AML-193 (cell line): Measurements from ENCODE around the gene UMPS.
"Not testable (repeated sequence)": the region's sequence is repeated elsewhere in the genome, so short reads cannot be mapped to it uniquely, and the experiment has no call there.

Experiments used
- DNase-seq, 2 experiments: peaks; one replicate each; lab custom pipeline; 2025; lab: John Stamatoyannopoulos, UW

The UMPS gene

DNA sequence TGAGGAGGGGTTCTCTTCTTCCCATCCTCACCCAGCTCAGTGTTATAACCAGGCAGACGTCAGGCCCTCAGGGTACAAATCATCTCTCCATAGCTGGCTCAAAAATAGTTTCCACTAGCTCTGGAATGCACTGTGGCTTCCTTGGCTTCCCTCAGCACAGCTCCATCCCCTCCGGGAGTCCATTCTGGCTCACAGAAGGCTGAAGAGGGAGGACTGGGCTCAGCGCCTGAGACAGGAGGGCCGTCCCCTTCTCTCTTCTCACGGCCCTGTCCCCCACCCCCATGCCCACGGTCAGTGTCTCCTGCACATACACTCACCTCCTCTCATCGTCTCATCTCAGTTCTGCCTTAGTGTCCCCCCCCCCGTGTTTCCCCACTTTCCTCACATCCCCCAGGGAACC is 50.1 kb downstream of the UMPS start:
- DNase-seq, result no peak

DNA sequence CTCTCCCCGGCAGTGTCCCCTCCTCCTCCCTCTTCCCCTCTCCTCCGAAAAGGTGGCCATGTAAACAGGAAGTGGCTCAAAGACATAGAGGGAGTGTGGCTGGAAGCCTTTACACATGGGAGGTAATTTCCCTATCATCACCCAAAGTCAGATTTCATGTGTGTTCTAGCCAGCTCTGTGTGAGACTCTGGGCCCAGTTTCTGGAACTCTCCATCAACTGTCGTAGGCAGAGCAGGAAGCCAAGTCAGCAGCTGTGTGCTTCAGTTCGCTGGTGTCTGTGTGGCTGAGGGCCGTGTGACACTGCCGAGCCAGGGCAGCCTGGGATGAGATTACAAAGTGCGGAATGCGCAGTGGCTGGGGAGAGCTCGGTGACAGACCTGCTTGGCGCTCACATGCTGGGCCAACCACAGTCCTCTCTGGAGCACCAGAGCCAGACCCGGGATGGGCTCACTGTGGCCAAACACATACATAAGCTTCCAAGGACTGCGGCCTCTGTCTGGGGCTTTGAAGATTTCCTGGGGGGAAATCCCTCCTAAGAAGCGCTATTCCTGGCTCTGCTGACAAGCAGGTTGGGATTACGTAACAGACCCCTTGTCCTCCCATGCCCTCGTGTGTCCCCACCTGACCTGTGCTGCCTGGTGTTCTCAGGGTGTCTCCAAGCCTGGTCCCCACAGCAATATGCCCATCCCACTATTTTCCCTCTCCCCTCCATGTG is 50.7 kb downstream of the UMPS start:
- DNase-seq, result no peak

DNA sequence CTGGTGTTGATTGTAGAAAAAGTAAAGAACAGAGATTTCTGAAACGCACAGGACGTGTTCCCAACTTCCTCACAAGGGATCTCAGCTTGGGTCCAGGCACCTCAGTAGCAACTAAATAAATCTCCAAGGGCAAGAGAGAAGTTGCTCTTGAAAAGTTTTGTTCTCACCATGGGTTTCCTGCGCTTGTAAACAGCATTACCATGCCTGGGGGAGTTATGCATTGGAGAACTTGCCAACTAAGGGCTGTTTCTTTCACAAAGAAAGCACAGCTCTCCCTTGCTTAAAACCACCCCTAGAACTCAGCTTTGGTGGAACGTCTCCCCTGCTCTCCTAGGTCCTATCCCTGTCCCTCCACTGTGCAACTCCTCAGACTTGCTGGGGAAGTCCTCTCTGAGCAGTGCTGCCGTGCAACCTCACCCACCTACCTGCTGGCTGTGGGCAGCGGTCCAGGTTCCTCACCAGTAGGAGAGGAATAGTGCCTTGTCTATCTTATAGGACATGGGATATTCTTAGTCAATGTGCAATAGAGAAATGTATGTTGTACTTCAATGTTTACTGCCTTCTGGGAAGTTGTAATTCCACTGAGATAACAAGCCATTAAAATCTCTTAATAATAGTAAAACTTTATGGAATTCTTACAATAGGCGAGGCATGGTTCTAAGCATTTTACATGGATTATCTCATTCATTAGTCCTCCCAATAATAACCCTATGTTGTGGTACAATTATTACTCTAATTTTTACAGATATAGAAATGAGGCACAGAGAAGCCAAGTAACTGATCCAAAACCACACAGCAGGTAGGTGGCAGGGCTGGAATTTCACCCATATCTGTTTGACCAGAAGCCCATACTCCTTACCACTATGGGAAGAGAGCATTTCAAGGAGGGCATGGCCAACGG is 51.5 kb downstream of the UMPS start:
- DNase-seq, result no peak

DNA sequence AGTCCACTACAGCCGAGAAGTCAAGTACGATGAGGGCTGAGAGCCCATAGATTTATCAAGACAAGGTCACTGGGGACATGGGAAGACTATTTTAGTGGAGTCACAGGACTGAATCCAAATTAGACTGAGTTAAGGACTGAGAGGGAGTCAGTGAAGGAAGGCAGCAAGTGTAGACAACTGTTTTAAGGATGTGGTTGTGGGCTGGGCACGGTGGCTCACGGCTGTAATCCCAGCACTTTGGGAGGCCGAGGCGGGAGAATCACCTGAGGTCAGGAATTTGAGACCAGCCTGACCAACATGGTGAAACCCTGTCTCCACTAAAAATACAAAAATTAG is 52.1 kb downstream of the UMPS start:
- not testable (repeated sequence) for DNase-seq

DNA sequence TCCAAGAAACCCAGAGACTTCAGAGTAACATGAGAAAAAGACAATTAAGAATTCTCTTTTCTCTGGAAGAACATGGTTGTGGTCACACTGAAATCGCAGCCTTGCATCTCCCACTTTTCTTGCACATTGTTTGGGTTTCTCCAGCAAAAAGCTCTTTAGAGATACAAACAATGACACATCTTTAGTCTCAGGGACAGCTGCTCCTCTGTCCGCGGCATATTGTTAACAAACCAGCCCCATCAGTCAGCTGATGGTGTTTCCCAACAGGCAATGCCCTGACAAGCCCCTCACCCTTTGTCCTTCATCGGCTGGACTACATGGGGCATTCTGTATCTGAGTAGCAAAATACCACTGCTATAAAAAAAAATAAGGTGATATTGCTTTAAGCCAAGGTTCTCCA is 53.4 kb downstream of the UMPS start:
- DNase-seq, result no peak

DNA sequence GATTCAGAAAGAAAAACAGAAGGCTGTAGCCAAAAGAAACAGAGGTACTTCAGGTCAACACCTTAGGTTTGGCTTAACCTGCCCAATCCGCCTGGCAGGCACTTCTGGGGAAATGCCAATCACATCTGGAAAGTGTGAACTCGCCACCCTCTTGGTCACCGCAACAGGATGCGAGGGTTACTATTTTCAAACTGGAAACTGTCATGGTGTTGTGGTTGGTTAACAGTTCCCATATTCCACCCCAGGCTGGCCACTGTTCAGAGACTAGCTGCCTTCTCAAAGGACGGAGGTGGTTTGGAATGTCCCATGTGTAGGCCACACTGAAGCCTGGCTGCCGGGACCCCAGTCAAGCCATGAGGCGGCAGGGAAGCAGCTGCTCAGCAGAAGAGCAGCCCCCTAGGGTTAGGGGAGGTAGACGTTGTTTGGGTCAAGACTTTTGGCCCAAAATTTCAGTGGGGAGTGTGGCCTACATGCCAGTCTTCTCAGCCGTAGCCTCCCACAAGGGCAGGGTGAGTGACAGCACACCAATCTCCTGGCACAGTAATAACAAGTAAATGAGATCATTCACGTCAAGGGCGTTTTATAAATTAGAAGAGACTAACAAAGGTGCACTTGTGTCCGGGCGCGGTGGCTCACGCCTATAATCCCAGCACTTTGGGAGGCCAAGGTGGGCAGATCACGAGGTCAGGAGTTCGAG is 54.6 kb downstream of the UMPS start:
- DNase-seq, result no peak

DNA sequence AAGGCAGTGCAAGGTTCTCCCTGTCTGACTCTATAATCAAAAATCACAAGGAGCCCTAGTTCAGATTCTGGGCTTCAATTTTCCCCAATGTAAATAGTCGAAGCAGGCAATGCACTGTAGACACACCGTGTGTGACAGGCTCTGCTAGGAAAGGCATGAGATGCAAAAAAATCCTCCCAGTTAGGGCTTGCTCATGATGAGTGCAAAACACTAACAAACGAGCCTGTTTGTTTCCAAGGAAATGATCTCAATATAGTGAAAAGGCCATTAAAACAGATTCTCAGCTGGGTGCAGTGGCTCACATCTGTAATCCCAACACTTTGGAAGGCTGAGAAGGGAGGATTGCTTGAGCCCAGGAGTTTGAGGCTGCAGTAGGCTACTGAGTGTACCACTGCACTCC is 55.7 kb downstream of the UMPS start:
- no peak for DNase-seq

DNA sequence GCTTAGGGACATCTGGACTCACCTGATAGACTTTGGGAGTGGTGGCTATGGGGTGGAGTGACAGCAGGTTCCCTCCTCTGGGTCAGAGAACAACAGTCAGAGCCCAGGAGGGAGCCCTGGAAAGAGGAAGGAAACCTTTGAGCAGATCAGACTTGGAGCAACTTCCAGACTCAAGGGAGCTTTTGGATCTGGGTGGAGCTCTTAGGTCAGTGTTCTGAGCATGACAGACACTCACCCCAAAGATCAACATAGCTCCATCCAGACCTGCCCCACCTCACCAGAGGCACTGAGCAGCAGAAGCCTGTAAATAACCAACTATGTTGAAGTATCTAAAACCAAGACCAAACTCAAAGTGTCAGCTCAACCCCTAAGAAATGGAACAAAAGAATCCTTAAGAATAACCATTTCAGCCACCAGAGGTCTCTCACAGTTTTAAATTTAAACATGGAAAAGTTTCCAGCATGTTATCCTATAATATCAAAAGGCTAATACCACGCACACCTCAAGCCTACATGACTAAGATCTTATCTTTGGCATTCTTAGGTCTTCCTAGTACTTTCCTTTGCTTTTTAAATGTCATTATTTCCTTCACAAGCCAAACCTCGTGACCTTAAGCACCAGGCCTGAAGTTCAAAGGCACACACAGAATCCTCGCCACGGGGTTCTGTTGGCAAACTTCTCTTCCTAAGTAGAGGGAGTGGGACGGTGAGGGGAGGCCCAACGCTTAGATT is 56.4 kb downstream of the UMPS start:
- DNase-seq, result no peak

DNA sequence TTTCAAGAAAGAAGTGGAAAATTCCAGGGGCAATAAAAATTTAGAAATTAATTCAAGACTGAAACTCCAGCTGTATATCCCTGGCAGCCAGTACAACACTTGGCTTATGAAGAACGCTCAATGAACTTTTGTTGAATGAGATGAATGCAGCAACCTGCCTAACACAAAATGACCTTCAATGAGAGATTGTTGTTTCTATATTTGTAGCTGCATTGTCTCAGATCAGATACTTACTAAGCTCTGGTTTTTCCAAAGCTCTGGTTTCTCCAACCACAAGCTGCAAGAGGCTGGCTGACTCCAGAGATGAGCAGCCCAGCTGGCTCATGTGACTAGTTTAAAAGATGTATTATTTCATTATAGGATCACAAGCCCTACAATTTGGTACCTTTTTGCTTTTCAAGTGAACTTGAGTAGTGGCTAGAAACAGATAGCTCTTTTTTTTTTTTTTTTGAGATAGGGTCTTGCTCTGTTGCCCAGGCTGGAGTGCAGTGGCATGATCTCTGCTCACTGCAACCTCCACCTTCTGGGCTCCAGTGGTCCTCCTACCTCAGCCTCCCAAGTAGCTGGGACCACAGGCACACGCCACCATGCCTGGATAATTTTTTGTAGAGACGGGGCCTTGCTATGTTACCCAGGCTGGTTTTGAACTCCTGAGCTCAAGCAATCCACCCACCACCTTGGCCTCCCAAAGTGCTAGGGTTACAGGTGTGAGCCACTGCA is 57.4 kb downstream of the UMPS start:
- no peak for DNase-seq

DNA sequence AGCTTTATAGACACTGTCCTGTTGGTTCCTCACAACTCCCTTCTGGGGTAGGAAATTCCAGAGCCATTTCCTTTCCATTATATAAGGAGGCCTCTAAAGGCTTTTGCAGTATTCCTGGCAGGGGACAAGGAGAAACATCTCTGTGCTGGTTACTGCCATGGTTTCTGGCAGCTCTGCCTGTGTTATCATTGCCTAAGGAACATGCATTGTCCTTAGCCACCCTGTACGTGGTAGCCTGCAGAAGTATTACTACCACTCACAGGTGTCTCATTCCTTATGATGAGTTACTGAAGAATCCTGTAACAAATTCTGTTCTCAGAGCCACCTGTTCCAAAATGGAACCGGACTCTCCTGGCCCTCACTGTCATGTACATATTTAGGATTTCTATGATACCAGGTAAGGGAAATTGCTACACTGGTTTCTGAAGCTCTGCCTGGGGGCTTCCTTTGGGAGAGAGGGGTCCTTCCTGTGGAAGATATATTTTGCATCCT is 58.0 kb downstream of the UMPS start:
- no peak for DNase-seq

DNA sequence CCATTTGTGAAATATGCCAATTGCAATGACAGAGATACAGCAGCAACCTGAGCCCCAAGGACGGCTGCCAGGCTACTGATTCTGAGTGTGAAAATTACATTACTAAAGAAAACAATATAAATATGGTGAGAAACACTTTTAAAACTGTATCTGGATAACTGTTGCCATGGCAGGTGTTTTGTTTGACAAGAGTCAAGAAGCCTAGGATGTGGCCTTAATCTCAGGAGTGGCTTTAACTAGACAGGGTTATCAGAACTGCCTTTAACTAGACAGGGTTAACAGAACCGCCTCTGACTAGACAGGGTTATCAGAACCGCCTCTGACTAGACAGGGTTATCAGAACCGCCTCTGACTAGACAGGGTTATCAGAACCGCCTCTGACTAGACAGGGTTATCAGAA is 58.9 kb downstream of the UMPS start:
- not testable (repeated sequence) for DNase-seq

DNA sequence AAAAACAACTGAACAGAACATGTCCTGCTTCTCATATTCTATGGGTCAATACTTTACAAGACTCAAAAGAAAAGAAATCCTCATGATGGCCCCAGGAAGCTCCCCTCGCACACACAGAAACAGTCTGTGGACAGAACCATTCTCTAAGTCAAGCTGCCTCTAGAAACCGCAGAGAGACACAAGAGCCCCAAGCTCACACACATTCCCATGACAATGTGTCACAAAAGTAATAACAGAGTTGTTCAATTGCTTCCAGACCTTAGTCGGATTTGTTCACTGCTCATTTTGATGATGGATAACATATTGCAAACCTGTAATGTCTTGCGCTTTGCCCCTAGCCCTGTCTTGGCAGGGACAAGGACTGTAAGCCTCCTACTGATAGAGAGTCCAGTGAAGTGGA is 60.9 kb downstream of the UMPS start:
- DNase-seq, result no peak

DNA sequence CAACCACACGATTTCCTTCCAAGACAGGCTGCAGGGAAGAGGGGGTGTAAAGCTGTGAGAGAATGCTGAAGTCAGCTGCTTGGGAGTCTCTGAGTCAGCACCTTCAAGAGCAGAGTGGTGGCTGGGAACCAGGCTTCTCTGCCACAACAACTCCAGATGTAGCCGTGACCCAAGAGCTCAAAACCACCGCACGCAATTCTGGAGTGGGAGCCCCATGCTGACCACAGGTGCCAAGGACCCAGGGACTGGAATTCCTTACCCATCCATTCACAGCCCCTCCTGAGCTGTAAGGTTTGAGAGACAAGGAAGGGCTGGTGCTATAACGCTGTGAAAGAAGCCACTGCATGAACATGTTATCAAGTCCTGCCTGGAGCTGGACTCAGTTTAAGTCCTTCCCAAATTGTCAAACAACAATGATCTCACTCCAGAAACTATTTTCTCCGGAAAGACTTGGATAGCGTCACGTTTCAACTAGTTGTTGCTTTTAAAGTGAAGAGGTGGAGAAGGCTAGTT is 61.4 kb downstream of the UMPS start:
- no peak for DNase-seq

DNA sequence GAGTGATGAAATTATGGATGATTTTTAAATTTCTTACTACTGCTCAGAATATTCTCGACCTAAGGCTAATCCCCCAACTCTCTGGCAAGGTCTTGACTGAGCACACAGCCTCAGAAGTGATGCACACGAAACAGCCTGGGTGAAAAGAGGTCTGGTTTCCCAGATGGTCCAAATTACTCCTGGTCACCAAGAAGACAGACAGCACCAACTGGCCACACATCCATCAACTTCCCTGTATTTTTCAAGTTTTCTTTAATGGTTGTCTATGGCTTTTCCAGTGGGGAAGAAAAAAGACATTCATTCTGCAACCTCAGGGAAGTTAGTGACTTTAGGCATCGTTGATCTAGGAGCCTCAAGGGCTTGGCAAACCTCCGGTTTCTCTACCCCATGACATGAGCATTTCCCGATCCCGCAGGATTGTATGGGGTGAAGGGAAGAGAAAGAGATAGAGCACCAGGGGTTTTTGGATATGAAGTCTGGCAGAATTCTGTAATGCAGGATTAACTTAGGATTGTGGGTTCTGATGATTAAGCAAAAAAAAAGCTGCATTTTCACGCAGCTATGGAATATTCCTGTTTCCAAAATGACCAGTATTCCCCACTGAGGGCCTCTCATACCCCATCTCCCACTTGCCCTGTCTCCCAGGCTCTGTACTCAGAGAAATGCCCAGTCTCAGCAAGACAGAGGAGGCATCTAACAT is 62.2 kb downstream of the UMPS start:
- no peak for DNase-seq

DNA sequence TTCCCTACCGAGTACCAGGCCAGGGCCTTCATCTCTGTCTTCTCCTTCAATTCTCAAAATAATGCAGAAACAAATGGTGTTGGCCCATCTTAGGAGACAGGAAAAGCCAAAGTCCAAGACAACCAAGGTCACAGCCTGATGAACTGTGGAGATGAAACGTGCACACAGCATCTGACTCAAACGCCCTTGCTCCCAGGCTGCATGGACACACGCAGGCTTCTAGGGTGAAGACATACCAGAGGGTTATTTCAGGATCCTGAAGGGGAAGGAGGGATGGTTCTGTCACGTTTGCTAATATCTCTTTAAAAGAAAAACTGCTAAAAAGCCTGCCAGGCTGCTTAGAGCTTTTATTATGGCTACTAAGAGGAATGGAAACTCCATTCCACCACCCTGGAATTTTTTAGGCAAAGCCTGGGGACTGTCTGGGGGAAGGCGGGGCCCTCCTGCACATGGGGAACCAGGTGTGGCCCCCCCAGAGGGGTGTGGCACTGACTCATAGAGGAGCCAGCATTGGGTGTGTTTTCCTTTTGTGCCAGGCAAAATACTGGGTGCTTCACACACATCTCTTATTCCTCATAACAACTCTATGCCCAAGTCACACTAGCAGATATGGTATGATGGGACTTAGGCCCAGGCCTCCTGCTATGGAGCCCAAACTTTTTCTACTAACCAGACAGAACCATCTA is 62.9 kb downstream of the UMPS start:
- DNase-seq, result no peak

DNA sequence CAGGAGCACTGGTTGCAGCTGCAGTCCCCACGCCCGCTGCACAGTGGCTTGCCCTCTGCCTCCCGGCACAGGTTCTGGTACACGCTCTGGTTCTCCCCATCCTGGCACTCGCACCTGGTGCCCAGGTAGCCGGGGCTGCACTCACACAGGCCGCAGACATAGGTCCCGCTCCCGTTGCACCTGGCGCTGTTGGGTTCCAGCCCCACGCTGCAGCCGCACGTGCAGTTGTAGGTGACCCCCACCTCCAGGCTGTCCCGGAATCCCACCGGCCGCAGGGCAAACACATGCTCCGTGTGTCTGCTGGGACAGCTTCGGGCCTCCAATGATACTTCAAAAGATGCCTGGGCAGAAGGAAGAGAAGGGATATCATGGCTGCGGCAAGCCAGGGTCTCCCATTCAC is 66.2 kb downstream of the UMPS start:
- DNase-seq, result no peak

DNA sequence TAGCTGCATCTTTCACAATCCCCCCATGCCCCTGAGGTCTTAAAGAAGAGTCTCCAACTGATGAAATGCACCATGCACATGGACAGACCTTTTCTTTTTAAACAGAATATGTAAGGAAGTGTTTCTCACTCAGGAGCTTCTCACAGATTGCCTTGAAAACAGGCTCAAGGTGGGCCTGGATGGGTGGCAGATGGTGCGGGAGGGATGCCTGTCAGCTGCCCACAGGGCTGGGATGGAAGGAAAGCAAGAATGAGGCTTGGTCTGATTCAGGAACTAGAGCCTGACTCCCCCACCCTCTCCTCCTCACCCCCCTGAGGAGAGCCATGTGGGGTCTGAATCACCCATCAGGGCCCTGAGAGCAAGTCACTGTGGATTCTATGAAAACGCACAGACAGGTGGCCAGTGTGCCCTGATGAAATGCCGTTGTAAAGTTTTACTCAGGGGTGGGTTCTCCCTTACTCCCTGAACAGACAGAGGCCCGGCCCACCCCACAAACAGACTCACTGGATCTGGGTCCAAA is 67.2 kb downstream of the UMPS start:
- no peak for DNase-seq
